IPS DF 6.9 (cell line): ENCODE results near the gene LRRC2.

Experiments
- DNase-seq: peaks from one replicate; pipeline ENCODE4 v3.0.0-alpha.2; 2013; ENCODE audit warnings: low read depth, low spot score
- H3K27ac ChIP-seq: one replicate; pipeline ENCODE4 v1.5.1; 2013; ENCODE audit warnings: low read length, control low read depth
- H3K27me3 ChIP-seq: 2 replicates; pipeline ENCODE4 v1.6.1; 2013; ENCODE audit warnings: mild to moderate bottlenecking, low read length; ENCODE audit not compliant: control insufficient read depth, insufficient read depth
- H3K36me3 ChIP-seq: 2 replicates; pipeline ENCODE4 v1.6.1; 2013; ENCODE audit warnings: low read length; ENCODE audit not compliant: control insufficient read depth, insufficient read depth
- H3K4me1 ChIP-seq: 2 replicates; pipeline ENCODE4 v1.6.1; 2013; ENCODE audit warnings: low read length; ENCODE audit not compliant: control insufficient read depth, insufficient read depth
- H3K4me3 ChIP-seq: 2 replicates; pipeline ENCODE4 v1.5.1; 2013; ENCODE audit warnings: mild to moderate bottlenecking, low read length
- H3K9me3 ChIP-seq: 2 replicates; pipeline ENCODE4 v1.6.1; 2013; ENCODE audit warnings: low read length, inconsistent platforms; ENCODE audit not compliant: control insufficient read depth, insufficient read depth
- WGBS: extraction: QIAGEN DNeasy Blood & Tissue Kit; methylation state at CpG from one replicate; pipeline ENCODE4 v1.1.7; 2013; ENCODE audit warnings: mixed read lengths, missing lambda C conversion rate; ENCODE audit not compliant: insufficient read length, insufficient coverage; 5-methylcytosine and 5-hydroxymethylcytosine counted together

Gene LRRC2

GRCh38 chr3:46566040-46566641 lies at the start of gene LRRC2:
Gene LRRC2, minus strand, starts transcription at chr3:46566302. Its CDS starts 14,711 bp downstream, at chr3:46551591.
- Histone ChIP-seq H3K27me3 (no peaks in the 10 kb centered on the region), H3K4me1 (peaks cover 1% of the 10 kb centered on the region; the same call in 1 of the 2 replicates), H3K27ac (no peak within 1 kb of the TSS), H3K9me3 (no peaks in the 10 kb centered on the region; the same call in 1 of the 2 replicates), H3K4me3 (peak within 1 kb of the TSS; percentile 33; the same call in 1 of the 2 replicates), H3K36me3 (no peaks in the 10 kb centered on the region)
- no peak for DNase-seq
- WGBS: no CpG with 5 or more reads among the region's 39 CpGs

GRCh38 chr3:46615050-46615775 lies 49.1 kb upstream of the LRRC2 start:
- Histone ChIP-seq H3K4me3 (no peak overlapping the region), H3K4me1 (0 out of 2 replicates have a peak, but pooled peaks cover 3% of the 10 kb centered on the region), H3K27ac (no peak overlapping the region), H3K27me3 (no peaks in the 10 kb centered on the region), H3K36me3 (no peaks in the 10 kb centered on the region), H3K9me3 (no peaks in the 10 kb centered on the region)
- DNase-seq: no peak
- WGBS: no CpG with 5 or more reads among the region's 9 CpGs

GRCh38 chr3:46614431-46614830 lies 48.3 kb upstream of the LRRC2 start:
- no CpG with 5 or more reads among the region's 4 CpGs for WGBS

GRCh38 chr3:46613313-46614005 lies 47.4 kb upstream of the LRRC2 start:
- H3K4me1 ChIP-seq: peaks cover 3% of the 10 kb centered on the region; the same call in 1 of the 2 replicates
- H3K9me3 ChIP-seq: no peaks in the 10 kb centered on the region
- no peak overlapping the region for H3K27ac ChIP-seq
- no CpG with 5 or more reads among the region's 10 CpGs for WGBS
- no peak for DNase-seq
- no peaks in the 10 kb centered on the region for H3K36me3 ChIP-seq
- H3K27me3 ChIP-seq: no peaks in the 10 kb centered on the region
- H3K4me3 ChIP-seq: no peak overlapping the region

More at GRCh38 chr3:46614431-46614830, 48.3 kb upstream of the LRRC2 start:
- Histone ChIP-seq H3K27me3 (no peaks in the 10 kb centered on the region), H3K4me1 (peaks cover 3% of the 10 kb centered on the region; the same call in 1 of the 2 replicates), H3K4me3 (no peak overlapping the region), H3K36me3 (no peaks in the 10 kb centered on the region), H3K9me3 (no peaks in the 10 kb centered on the region), H3K27ac (no peak overlapping the region)
- DNase-seq: no peak

GRCh38 chr3:46612324-46612723 lies 46.2 kb upstream of the LRRC2 start, which contains the start of gene FAM240A:
Gene FAM240A, plus strand, starts transcription at chr3:46612525. Its CDS starts 159 bp downstream, at chr3:46612684.
- H3K36me3 ChIP-seq: no peaks in the 10 kb centered on the region
- DNase-seq: no peak
- WGBS: no CpG with 5 or more reads among the region's 9 CpGs
- H3K27ac ChIP-seq: no peak within 1 kb of the TSS
- no peaks in the 10 kb centered on the region for H3K9me3 ChIP-seq
- H3K4me1 ChIP-seq: peaks cover 3% of the 10 kb centered on the region; the same call in 1 of the 2 replicates
- no peak within 1 kb of the TSS for H3K4me3 ChIP-seq
- H3K27me3 ChIP-seq: no peaks in the 10 kb centered on the region

- no peak for DNase-seq
- H3K36me3 ChIP-seq: no peaks in the 10 kb centered on the region
- H3K4me3 ChIP-seq: no peak overlapping the region
- WGBS: no CpG with 5 or more reads among the region's 12 CpGs
- H3K27me3 ChIP-seq: no peaks in the 10 kb centered on the region
- no peak overlapping the region for H3K27ac ChIP-seq
- H3K9me3 ChIP-seq: no peaks in the 10 kb centered on the region
- peaks cover 3% of the 10 kb centered on the region; the same call in 1 of the 2 replicates for H3K4me1 ChIP-seq
Measured at GRCh38 chr3:46609944-46610722, 44.0 kb upstream of the LRRC2 start.

GRCh38 chr3:46609212-46609721 lies 43.2 kb upstream of the LRRC2 start:
- WGBS: no CpG with 5 or more reads among the region's 5 CpGs
- no peaks in the 10 kb centered on the region for H3K27me3 ChIP-seq
- DNase-seq: no peak
- no peak overlapping the region for H3K4me3 ChIP-seq
- no peaks in the 10 kb centered on the region for H3K36me3 ChIP-seq
- H3K27ac ChIP-seq: no peak overlapping the region
- no peaks in the 10 kb centered on the region for H3K9me3 ChIP-seq
- H3K4me1 ChIP-seq: peaks cover 3% of the 10 kb centered on the region; the same call in 1 of the 2 replicates

- Histone ChIP-seq H3K36me3 (no peaks in the 10 kb centered on the region), H3K9me3 (no peaks in the 10 kb centered on the region), H3K27ac (no peak overlapping the region), H3K27me3 (no peaks in the 10 kb centered on the region), H3K4me1 (peaks cover 1% of the 10 kb centered on the region; the same call in 1 of the 2 replicates), H3K4me3 (no peak overlapping the region)
- DNase-seq: no peak
- no CpG with 5 or more reads among the region's 6 CpGs for WGBS
Measured at GRCh38 chr3:46607603-46608028, 41.5 kb upstream of the LRRC2 start.

- H3K4me1 ChIP-seq: peaks cover 4% of the 10 kb centered on the region; the same call in 1 of the 2 replicates
- no peaks in the 10 kb centered on the region for H3K27me3 ChIP-seq
- H3K27ac ChIP-seq: no peak overlapping the region
- no peak for DNase-seq
- H3K36me3 ChIP-seq: no peaks in the 10 kb centered on the region
- no peaks in the 10 kb centered on the region for H3K9me3 ChIP-seq
- no peak overlapping the region for H3K4me3 ChIP-seq
- no CpG with 5 or more reads among the region's 2 CpGs for WGBS
Measured at GRCh38 chr3:46604127-46604526, 38.0 kb upstream of the LRRC2 start.
